ENCODE measurements around the gene FSTL4.

- TF ChIP-seq CTCF (IDR thresholded peaks at IDR 0.05; ENCODE audit: low read length) (no peak), EZH2phosphoT487 (IDR thresholded peaks at IDR 0.05; ENCODE audit: low read length) (no peak)
Measured at GRCh38 chr5:133520062-133520461, 92.3 kb downstream of the FSTL4 start.
